Natural killer cell (primary cell): ENCODE measurements around the gene PSMD13. TPM values are rescaled to one million over a fixed set of nuclear protein-coding genes. Genes with fewer than 3 reads are reported as not detected.
"Not testable (repeated sequence)": the region's sequence is repeated elsewhere in the genome, so short reads cannot be mapped to it uniquely, and the experiment has no call there.

Experiments
- ATAC-seq, 3 donors: fragments of 150-1000 bp in 2 of 3; fragments of 200-7000 bp in 1 of 3; cut with Tn5 transposase; 1 replicate in 1 of 3; 2 replicates in 2 of 3; pipeline ENCODE4 v1.10.0; 2021; ENCODE audit warnings: mild to moderate bottlenecking in 2 of 3, moderate library complexity in 2 of 3
- DNase-seq, 2 donors: peaks; one replicate each; pipeline versions ENCODE4 v3.0.0 to v3.0.0-alpha.2; 2013 to 2021; ENCODE audit warnings: mixed read lengths in 1 of 2
- H3K27ac ChIP-seq: one replicate; pipeline ENCODE4 v1.5.1; 2013; ENCODE audit warnings: mild to moderate bottlenecking, low read length
- H3K27me3 ChIP-seq: one replicate; pipeline ENCODE4 v1.6.1; 2013; ENCODE audit warnings: low read length; ENCODE audit not compliant: control insufficient read depth, insufficient read depth
- H3K36me3 ChIP-seq: one replicate; pipeline ENCODE4 v1.6.1; 2013; ENCODE audit warnings: low read length; ENCODE audit not compliant: control insufficient read depth, insufficient read depth
- H3K4me1 ChIP-seq: one replicate; pipeline ENCODE4 v1.6.1; 2013; ENCODE audit warnings: low read length; ENCODE audit not compliant: control insufficient read depth, insufficient read depth
- H3K4me3 ChIP-seq: one replicate; pipeline ENCODE4 v1.5.1; 2013; ENCODE audit warnings: low read length
- H3K9me3 ChIP-seq: one replicate; pipeline ENCODE4 v1.6.1; 2013; ENCODE audit warnings: low read length; ENCODE audit not compliant: control insufficient read depth, insufficient read depth
- H3K27ac Mint-ChIP-seq, 2 donors: one replicate each; pipeline ENCODE4 v1.8.0; 2022; ENCODE audit warnings: mild to moderate bottlenecking in 2 of 2, mixed read lengths in 2 of 2, moderate library complexity in 1 of 2
- H3K27me3 Mint-ChIP-seq, 2 donors: one replicate each; pipeline ENCODE4 v1.8.0; 2022; ENCODE audit warnings: low read depth in 2 of 2, mixed read lengths in 2 of 2
- H3K36me3 Mint-ChIP-seq: one replicate; pipeline ENCODE4 v1.8.0; 2022; ENCODE audit warnings: mixed read lengths
- H3K4me1 Mint-ChIP-seq, 2 donors: one replicate each; pipeline ENCODE4 v1.8.0; 2022; ENCODE audit warnings: mixed read lengths in 2 of 2
- H3K4me3 Mint-ChIP-seq: one replicate; pipeline ENCODE4 v1.8.0; 2022; ENCODE audit warnings: mild to moderate bottlenecking, moderate library complexity, mixed read lengths
- H3K9me3 Mint-ChIP-seq, 2 donors: one replicate each; pipeline ENCODE4 v1.8.0; 2022; ENCODE audit warnings: mixed read lengths in 2 of 2
- WGBS: methylation state at CpG from one replicate; pipeline ENCODE4 v1.1.7; 2013; ENCODE audit warnings: missing lambda C conversion rate; ENCODE audit not compliant: insufficient coverage; 5-methylcytosine and 5-hydroxymethylcytosine counted together
- intact Hi-C: fragments of 100-400 bp; cut with micrococcal nuclease; formaldehyde crosslinking; loops from one replicate; pipeline ENCODE4 v1.14.2; 2022
- total RNA-seq, 4 donors: library from RNA; stranded (reverse); fragments of 120-200 nt in 1 of 4; gene quantifications; one replicate each; pipeline versions ENCODE4 v1.2.3 to v1.2.4, GENCODE V29; 2013 to 2022
- TF ChIP-seq, protein P1 (sequence below): fragments of 200-600 bp; IDR thresholded peaks from one replicate; pipeline ENCODE4 v1.8.0; 2022; ENCODE audit warnings: antibody characterized with exemption

The PSMD13 gene
- total RNA-seq, 3 donors from 2014 or later (not counting 1 experiment from before 2014, with no cell fraction given), result 94.6 to 111 (median 104) TPM

GRCh38 chr11:191490-192478 is 45.0 kb upstream of the PSMD13 start:
- H3K27ac ChIP-seq, DNase-seq, H3K9me3 Mint-ChIP-seq, H3K36me3 Mint-ChIP-seq, H3K27me3 Mint-ChIP-seq, intact Hi-C loops, H3K36me3 ChIP-seq, H3K9me3 ChIP-seq, H3K4me3 ChIP-seq, H3K27me3 ChIP-seq: not testable (repeated sequence)
- 0% methylated on average over 2 of the region's 8 CpGs for WGBS
- Mint-ChIP-seq H3K4me3 (peak overlapping the region; percentile 80), H3K4me1 (peaks cover 0 to 10% of the 10 kb centered on the region in 2 donors), H3K27ac (peak overlapping the region; percentile 82 to 87)
- TF ChIP-seq, protein P1, sequence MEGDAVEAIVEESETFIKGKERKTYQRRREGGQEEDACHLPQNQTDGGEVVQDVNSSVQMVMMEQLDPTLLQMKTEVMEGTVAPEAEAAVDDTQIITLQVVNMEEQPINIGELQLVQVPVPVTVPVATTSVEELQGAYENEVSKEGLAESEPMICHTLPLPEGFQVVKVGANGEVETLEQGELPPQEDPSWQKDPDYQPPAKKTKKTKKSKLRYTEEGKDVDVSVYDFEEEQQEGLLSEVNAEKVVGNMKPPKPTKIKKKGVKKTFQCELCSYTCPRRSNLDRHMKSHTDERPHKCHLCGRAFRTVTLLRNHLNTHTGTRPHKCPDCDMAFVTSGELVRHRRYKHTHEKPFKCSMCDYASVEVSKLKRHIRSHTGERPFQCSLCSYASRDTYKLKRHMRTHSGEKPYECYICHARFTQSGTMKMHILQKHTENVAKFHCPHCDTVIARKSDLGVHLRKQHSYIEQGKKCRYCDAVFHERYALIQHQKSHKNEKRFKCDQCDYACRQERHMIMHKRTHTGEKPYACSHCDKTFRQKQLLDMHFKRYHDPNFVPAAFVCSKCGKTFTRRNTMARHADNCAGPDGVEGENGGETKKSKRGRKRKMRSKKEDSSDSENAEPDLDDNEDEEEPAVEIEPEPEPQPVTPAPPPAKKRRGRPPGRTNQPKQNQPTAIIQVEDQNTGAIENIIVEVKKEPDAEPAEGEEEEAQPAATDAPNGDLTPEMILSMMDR, result peak; percentile 33
- ATAC-seq, result peak; percentile 62 to 78 (median 75)
- H3K4me1 ChIP-seq, result peaks cover 14% of the 10 kb centered on the region

DNA sequence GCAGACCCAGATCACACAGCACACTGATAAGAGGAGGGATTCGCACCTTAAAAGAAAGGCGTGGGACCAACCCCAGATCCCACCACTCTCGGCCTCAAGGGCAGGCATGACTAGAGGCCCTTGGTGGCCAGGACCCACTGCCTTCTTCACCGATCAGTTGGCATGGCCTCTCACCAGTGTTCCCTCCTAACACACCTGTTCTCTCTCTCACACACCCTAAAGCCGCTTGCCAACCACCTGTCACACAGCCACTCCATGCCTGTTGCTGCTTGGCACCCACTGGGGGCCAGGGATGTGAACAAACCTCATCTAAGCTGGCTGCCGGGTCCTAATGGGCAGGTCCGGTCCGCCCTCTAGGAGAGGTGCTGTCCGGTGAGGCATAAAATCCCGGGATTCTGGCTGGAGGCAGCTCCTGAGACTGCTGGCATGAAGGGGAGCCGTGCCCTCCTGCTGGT is 44.1 kb upstream of the PSMD13 start, which contains the start of gene SCGB1C1:
SCGB1C1 (plus strand) TSS at position 405 of the 455 bp plus-strand sequence; CDS start at position 427, 22 bp downstream.
- H3K9me3 ChIP-seq, H3K36me3 ChIP-seq, H3K4me3 ChIP-seq, H3K9me3 Mint-ChIP-seq, H3K36me3 Mint-ChIP-seq, H3K4me3 Mint-ChIP-seq, intact Hi-C loops, H3K27me3 Mint-ChIP-seq, ATAC-seq, H3K27ac ChIP-seq, DNase-seq, H3K27me3 ChIP-seq: not testable (repeated sequence)
- H3K4me1 ChIP-seq, result peaks cover 14% of the 10 kb centered on the region
- WGBS, result no CpG with 5 or more reads among the region's 11 CpGs
- Mint-ChIP-seq H3K27ac (peak within 1 kb of the TSS; percentile 82 to 87), H3K4me1 (peaks cover 0 to 10% of the 10 kb centered on the region in 2 donors)

DNA sequence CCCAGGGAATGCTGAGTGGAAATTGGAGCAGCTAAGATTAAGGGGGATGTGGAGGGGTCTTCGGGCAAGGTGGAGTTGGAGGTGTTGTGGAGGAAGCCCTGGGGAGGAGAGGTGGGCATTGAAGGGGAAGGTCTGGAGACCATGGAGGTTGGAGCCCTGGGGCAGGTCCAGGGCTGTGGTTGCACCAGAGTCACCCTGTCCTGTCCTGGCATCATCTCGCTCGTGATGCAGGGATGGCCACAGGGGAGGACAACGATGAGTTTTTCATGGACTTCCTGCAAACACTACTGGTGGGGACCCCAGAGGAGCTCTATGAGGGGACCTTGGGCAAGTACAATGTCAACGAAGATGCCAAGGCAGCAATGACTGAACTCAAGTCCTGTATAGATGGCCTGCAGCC is 43.3 kb upstream of the PSMD13 start:
- H3K4me3 Mint-ChIP-seq, DNase-seq, H3K9me3 Mint-ChIP-seq, H3K9me3 ChIP-seq, H3K27me3 Mint-ChIP-seq, H3K27ac ChIP-seq, H3K36me3 ChIP-seq, intact Hi-C loops, H3K36me3 Mint-ChIP-seq, H3K27ac Mint-ChIP-seq, H3K27me3 ChIP-seq, H3K4me3 ChIP-seq, ATAC-seq: not testable (repeated sequence)
- peaks cover 14% of the 10 kb centered on the region for H3K4me1 ChIP-seq
- peaks cover 0 to 10% of the 10 kb centered on the region in 2 donors for H3K4me1 Mint-ChIP-seq
- WGBS, result 83% methylated on average over 5 of the region's 5 CpGs

DNA sequence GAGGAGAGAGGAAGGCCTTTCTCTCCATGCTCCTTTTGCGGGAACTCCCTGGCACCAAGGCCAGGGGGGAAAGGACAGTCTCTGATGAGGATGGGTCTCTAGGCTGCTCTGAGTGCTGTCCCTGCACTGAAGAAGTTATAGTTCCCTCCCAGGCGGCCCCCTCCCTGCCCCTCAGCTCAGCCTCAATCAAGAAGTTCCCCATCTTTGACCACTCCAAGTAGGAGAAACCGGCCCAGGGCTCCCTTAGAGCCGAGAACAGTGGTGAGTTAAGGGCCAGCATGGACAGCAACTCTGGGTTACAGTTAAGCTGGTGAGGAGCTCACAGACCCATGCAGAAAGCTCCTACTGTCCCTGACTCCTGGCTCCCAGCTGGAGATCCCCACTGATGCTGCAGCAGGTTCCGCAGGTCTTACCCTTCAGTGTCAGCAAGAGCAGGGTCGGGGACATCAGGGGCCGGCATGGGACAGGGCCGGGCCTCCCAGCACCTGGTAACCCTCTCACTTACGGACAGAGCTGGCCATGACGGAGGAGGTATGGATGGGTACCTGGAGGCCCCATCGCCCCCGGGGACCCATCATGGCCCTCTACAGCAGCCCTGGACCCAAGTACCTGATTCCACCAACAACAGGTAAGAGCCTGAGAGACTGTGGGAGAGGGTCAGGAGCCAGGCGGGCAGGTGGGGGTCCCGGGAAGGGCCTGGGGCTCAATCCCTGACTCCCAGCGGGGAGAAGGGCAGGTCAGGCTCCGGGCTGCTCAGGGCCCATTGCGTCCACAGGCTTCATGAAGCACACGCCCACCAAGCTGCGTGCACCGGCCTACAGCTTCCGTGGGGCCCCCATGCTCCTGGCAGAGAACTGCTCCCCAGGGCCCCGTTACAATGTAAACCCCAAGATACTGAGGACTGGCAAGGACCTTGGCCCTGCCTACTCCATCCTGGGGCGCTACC is 39.7 kb upstream of the PSMD13 start:
- DNase-seq, result no peak
- peaks cover 3% of the 10 kb centered on the region for H3K36me3 ChIP-seq
- H3K9me3 ChIP-seq, result no peaks in the 10 kb centered on the region
- H3K27me3 Mint-ChIP-seq, result no peaks in the 10 kb centered on the region
- TF ChIP-seq, protein P1, result no peak
- no peaks in the 10 kb centered on the region for H3K27me3 ChIP-seq
- WGBS, result 93% methylated on average over 23 of the region's 23 CpGs
- no peak overlapping the region for H3K27ac ChIP-seq
- no peak for ATAC-seq
- no peaks in the 10 kb centered on the region for H3K36me3 Mint-ChIP-seq
- H3K4me3 ChIP-seq, result no peak overlapping the region
- H3K4me3 Mint-ChIP-seq, result no peak overlapping the region
- peaks cover 5% of the 10 kb centered on the region for H3K4me1 ChIP-seq
- intact Hi-C loops, result no loop called here
- H3K4me1 Mint-ChIP-seq, result peaks cover under 1 to 4% of the 10 kb centered on the region in 2 donors
- H3K9me3 Mint-ChIP-seq, result no peaks in the 10 kb centered on the region
- no peak overlapping the region for H3K27ac Mint-ChIP-seq
